Measurements from ENCODE around the gene OCEL1.

OCEL1 gene

DNA sequence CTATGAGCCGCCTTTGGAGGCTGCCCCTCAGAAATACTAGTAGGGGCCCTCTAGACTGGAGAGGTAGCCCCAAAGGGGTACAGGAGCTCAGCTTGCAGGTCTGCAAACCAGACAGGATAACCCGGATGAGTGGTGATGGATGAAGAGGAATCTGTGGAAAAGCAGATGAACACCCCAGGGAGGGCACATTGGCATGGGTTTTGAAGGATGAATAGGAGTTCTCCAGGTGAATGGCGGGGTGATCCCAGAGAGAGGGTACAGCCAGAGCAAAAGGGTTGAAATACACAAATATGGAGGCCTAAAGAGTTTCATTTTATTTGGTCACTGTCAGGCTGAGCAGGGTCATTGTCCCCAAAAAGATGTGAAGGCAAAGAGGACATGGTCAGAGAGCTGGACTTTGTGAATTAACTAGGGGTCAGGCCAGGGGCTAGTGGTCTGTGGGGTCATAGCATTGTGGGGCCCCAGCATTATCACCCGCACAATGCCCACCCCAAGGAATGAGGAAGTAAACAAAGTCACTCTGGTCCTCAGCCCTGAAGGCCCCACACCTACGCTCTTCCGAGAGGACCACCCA, 14.9 kb downstream of the OCEL1 start:
- peak overlapping the region; percentile 17 for H3K4me3 ChIP-seq (ENCODE audit: low read depth, low read length)
- TF ChIP-seq CTCF (IDR thresholded peaks at IDR 0.05; ENCODE audit: control insufficient read depth, extremely low read depth, insufficient read depth) = no peak

GRCh38 chr19:17242431-17243208, 16.6 kb downstream of the OCEL1 start:
- H3K4me3 ChIP-seq (ENCODE audit: low read depth, low read length) = peak overlapping the region; percentile 96
- no peak for DNase-seq (ENCODE audit: low read depth)
- TF ChIP-seq CTCF (IDR thresholded peaks at IDR 0.05; ENCODE audit: control insufficient read depth, extremely low read depth, insufficient read depth) = no peak

More for the DNA sequence above, 14.9 kb downstream of the OCEL1 start:
- no peak for DNase-seq (ENCODE audit: low read depth)

DNA sequence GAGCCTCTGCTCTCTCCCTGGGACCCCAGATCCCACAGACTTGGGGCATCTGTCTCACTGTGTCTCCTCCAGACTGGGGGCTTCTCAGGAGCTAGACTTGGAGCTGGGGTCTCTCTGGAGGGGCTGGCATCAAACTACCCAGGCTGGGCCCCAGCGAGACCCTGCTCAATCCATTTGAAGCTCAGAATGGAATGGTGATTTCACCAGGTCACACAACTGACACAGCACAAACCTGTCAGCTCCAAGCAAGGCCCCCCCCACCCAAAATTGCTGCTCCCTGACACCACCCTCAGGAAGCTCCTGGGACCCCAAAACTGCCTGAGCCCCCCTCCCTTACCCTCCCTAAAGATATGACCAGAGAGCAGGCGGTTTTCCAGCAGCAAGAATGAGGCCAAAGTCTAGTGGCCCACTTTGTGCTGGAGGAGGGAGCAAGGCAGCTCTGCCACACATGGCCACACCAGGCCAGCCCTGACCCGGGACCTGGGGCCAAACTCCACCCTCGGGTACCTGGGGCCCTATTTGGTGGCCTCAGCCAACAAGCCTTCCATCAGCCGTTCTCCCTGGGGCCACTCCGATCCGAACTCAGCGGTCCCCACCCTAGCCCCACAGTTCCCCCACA, 17.3 kb downstream of the OCEL1 start:
- TF ChIP-seq CTCF (IDR thresholded peaks at IDR 0.05; ENCODE audit: control insufficient read depth, extremely low read depth, insufficient read depth) = no peak
- peak overlapping the region; percentile 96 for H3K4me3 ChIP-seq (ENCODE audit: low read depth, low read length)
- no peak for DNase-seq (ENCODE audit: low read depth)

DNA sequence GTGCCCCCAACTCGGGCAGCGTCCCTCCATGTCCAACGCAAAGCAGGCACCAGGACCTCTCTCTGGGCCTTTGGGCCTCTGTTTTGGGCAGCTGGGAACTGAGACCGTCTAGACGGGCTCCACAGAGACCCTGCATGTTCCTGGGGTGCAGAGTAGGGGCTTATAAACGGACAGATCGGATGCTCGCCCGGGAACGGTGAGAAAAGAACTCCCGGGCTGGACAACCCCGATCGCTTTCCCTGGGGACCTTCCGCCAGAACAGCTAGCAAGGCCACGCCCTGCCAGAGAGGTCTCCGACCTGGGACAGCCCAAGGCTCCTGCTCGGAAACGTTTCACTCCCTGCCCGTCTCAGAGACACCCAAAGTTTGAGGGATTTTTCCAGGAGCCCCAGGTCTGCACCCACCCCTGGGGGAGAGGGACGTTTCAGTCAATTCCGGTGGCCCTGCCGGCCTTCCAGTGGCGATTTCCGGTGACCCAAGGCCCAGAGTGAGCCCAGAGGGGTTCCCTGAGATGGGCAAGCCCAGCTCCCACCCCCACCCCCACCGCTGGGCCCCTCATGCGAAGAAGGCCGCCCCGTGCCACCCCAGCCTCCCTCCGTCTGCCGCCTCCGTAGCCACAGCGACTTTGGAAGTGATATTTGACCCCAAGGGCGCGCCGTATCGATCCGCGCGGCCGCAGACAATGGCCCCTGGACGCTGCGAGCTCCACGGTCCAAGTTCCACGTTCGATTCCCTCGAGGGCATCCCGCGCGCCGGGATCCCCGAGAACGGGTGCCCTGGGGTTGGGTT, 18.0 kb downstream of the OCEL1 start:
- TF ChIP-seq CTCF (IDR thresholded peaks at IDR 0.05; ENCODE audit: control insufficient read depth, extremely low read depth, insufficient read depth) = no peak
- no peak for DNase-seq (ENCODE audit: low read depth)
- peak overlapping the region; percentile 96 for H3K4me3 ChIP-seq (ENCODE audit: low read depth, low read length)

GRCh38 chr19:17244618-17245534, 18.9 kb downstream of the OCEL1 start:
- TF ChIP-seq CTCF (IDR thresholded peaks at IDR 0.05; ENCODE audit: control insufficient read depth, extremely low read depth, insufficient read depth) = no peak
- DNase-seq (ENCODE audit: low read depth) = no peak
- peak overlapping the region; percentile 96 for H3K4me3 ChIP-seq (ENCODE audit: low read depth, low read length)

DNA sequence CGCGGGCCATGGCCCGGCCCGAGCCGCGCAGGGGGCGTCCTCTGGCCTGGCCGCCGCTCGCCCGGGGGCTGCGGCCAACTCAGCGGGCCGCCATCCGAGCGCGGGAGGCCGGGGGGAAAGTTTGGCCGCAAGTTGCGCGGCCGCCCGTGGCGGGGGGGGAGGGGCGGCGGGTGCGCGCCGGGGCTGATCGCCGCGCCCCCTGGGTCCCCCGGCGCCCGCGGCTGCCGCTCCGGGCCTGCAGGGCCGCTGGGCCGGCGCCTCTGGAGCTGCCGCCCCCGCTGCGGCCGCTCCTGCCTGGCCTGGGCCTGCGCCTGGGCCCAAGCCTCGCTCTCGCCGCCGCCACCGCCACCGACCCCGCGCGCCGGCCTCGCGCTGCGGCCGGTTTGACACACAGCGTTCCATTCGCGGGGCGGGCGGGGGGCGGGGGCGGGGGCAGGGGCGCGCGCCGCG, 19.5 kb downstream of the OCEL1 start, which contains the start of gene NR2F6:
Gene NR2F6, minus strand, starts transcription at position 385 of the 450 bp plus-strand sequence. CDS start 699 bp downstream, outside the sequence.
- no peak for DNase-seq (ENCODE audit: low read depth)
- H3K4me3 ChIP-seq (ENCODE audit: low read depth, low read length) = peak within 1 kb of the TSS; percentile 96
- TF ChIP-seq CTCF (IDR thresholded peaks at IDR 0.05; ENCODE audit: control insufficient read depth, extremely low read depth, insufficient read depth) = no peak
